Mesothelial cell of epicardium (in vitro differentiated cells): ENCODE results near the gene DCUN1D5. TPM values are rescaled to one million over a fixed set of nuclear protein-coding genes. Genes with fewer than 3 reads are reported as not detected.

ENCODE experiments used
- DNase-seq, 2 experiments: peaks; one replicate each; pipeline ENCODE4 v3.0.0; 2021; ENCODE audit warnings: low spot score in 2 of 2; ENCODE audit not compliant: unreplicated experiment in 2 of 2
- H3K27ac Mint-ChIP-seq: 2 replicates; pipeline ENCODE4 v1.8.0; 2021; ENCODE audit warnings: mixed read lengths
- H3K27me3 Mint-ChIP-seq: 2 replicates; pipeline ENCODE4 v1.8.0; 2021; ENCODE audit warnings: low read depth, mixed read lengths
- H3K36me3 Mint-ChIP-seq: 2 replicates; pipeline ENCODE4 v1.8.0; 2021; ENCODE audit warnings: mixed read lengths
- H3K4me1 Mint-ChIP-seq: 2 replicates; pipeline ENCODE4 v1.8.0; 2021; ENCODE audit warnings: mixed read lengths
- H3K4me3 Mint-ChIP-seq: 2 replicates; pipeline ENCODE4 v1.8.0; 2021; ENCODE audit warnings: mild to moderate bottlenecking, moderate library complexity, mixed read lengths
- H3K9me3 Mint-ChIP-seq: 2 replicates; pipeline ENCODE4 v1.8.0; 2021; ENCODE audit warnings: mixed read lengths
- total RNA-seq: library from RNA; stranded (reverse); gene quantifications from 3 replicates; pipeline ENCODE4 v1.2.1, GENCODE V29; 2021
- TF ChIP-seq, protein P1 (sequence below): fragments of 200-600 bp; sonication (generic); IDR thresholded peaks from one replicate; pipeline ENCODE4 v1.5.0; 2021; ENCODE audit warnings: antibody characterized with exemption; ENCODE audit not compliant: unreplicated experiment

Gene DCUN1D5
- total RNA-seq, 1 donor from 2014 or later, result 33.2 TPM

DNA sequence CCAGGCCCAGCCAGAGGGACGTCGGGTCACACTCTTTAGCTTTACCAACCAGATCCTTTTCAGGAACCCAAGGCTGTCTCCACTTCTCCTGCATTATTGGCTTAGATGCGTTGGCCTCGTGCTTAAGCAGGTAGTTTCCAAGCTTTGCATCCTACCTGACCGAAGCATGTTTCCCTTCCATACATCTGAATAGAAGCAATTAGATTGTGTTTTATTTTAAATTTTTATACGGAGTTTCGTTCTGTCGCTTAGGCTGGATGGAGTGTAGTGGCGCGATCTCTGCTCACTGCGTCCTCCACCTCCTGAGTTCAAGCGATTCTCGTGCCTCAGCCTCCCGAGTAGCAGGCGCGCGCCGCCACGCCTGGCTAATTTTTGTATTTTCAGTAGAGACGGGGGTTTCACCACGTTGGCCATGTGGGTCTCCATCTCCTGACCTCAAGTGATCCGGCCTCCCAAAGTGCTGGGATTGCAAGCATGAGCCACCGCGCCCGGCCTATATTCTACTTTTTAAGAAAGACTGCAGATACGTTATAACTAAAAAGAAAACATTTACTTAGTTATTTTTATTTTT is 17.9 kb upstream of the DCUN1D5 start:
- Mint-ChIP-seq H3K4me1 (peaks cover 19% of the 10 kb centered on the region), H3K36me3 (peaks cover 12% of the 10 kb centered on the region), H3K4me3 (peak overlapping the region; percentile 96), H3K27ac (peak overlapping the region; percentile 99), H3K27me3 (no peaks in the 10 kb centered on the region), H3K9me3 (peaks cover 10% of the 10 kb centered on the region)
- DNase-seq, result no peak
- TF ChIP-seq, protein P1, sequence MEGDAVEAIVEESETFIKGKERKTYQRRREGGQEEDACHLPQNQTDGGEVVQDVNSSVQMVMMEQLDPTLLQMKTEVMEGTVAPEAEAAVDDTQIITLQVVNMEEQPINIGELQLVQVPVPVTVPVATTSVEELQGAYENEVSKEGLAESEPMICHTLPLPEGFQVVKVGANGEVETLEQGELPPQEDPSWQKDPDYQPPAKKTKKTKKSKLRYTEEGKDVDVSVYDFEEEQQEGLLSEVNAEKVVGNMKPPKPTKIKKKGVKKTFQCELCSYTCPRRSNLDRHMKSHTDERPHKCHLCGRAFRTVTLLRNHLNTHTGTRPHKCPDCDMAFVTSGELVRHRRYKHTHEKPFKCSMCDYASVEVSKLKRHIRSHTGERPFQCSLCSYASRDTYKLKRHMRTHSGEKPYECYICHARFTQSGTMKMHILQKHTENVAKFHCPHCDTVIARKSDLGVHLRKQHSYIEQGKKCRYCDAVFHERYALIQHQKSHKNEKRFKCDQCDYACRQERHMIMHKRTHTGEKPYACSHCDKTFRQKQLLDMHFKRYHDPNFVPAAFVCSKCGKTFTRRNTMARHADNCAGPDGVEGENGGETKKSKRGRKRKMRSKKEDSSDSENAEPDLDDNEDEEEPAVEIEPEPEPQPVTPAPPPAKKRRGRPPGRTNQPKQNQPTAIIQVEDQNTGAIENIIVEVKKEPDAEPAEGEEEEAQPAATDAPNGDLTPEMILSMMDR, result no peak

DNA sequence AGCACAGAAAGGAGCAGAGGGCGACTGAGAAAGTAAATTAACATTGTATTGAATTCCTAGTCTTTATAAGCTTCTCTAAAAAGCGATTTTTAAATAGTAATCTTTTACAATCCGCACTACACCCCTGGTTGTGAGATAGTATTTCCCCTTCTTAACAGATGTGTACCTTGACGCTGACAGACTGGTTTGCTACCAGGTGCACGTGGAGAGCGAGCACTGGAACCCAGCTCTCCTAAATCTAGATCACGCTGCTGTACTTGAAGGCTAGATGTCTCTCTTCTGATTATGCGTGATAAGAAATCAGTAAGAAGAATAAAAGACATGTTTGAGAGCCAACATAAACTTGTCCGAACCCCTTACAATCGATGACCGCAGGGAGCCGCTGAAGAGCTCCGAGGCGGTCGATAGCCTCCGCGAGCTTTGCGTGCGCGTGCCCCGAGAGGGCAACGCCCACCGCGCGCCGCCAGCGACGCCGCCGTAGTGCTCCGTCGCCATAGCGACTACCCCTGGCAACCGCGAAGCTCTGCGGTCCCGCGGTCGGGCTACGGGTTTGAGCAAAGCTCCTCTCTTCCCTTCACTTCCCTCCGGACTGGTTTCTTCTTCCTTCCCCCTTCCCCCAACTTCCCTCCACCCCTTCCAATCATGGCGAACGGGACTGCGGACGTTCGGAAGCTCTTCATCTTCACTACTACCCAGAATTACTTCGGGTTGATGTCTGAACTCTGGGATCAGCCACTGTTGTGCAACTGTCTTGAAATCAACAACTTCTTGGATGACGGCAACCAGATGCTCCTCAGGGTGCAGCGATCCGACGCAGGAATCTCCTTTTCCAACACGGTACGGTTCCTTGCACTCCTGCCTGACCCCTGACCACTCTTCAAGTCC is 17.2 kb upstream of the DCUN1D5 start, which contains the start of gene DYNC2H1:
DYNC2H1 (plus strand) TSS at position 494 of the 885 bp plus-strand sequence; CDS start at position 643, 149 bp downstream.
- H3K27me3 Mint-ChIP-seq, result no peaks in the 10 kb centered on the region
- H3K4me3 Mint-ChIP-seq, result peak within 1 kb of the TSS; percentile 96
- H3K9me3 Mint-ChIP-seq, result peaks cover 2% of the 10 kb centered on the region
- DNase-seq, result peak; percentile 80 to 87
- peaks cover 19% of the 10 kb centered on the region for H3K4me1 Mint-ChIP-seq
- TF ChIP-seq, protein P1, result peak; percentile 21
- peak within 1 kb of the TSS; percentile 99 for H3K27ac Mint-ChIP-seq
- H3K36me3 Mint-ChIP-seq, result peaks cover 5% of the 10 kb centered on the region

DNA sequence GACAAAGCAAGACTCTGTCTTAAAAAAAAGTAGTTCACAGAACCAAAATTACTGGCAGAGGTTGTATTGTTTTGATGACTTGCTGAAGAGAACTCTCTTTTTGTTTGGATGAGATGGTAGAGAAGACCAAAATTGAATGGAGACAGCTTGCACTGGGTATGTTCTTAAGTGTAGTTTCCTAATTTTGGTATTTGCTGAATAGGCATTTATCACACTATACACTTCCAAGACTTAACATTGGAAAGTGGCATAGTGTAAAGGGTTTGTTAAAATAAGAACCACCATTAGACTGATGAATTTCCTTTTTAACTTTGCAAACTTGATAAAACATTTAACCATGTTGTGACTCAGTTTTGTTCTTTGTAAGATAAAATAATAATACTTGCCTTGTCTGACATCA is 5.3 kb upstream of the DCUN1D5 start:
- TF ChIP-seq, protein P1, result no peak
- no peaks in the 10 kb centered on the region for H3K36me3 Mint-ChIP-seq
- H3K9me3 Mint-ChIP-seq, result no peaks in the 10 kb centered on the region
- H3K27me3 Mint-ChIP-seq, result peaks cover 25% of the 10 kb centered on the region
- no peak for DNase-seq
- H3K4me1 Mint-ChIP-seq, result peaks cover 6% of the 10 kb centered on the region
- H3K27ac Mint-ChIP-seq, result no peak overlapping the region
- H3K4me3 Mint-ChIP-seq, result no peak overlapping the region

DNA sequence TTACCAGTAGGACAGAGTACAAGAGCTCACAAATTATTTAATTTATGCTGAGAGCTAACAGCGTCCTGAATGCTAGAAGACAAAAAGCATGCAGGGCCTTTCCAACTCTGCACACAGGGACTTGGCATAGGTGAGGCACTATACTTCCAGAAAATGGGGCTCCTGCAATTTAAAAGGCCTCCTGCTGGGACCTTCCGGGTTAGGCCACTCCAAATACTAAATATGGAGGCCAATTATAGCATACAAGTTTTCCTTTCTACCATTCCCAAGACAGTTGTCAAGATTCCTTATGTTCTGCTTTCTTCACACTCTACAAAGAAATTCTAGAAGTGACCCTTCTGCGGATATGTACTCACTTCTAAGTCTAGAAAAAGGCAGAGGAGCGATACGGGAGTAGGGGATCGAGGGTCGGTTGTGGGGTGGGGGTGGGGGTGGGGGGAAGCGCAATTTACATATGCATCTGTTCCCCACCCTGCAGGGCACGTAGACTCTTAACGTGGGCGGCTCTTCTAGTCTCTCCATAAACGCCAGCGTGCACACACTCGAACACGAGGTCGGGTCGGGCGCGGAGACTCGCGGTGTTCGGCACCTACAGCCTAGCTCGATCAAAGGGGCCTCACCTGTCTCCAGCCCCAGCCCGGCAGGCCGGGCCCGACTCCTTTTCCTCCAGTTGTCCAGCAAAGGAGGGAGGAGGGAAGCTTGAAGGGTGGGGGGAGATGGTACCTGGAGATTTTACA is 728 bp downstream of the DCUN1D5 start:
- Mint-ChIP-seq H3K27me3 (peaks cover 22% of the 10 kb centered on the region), H3K9me3 (no peaks in the 10 kb centered on the region), H3K36me3 (no peaks in the 10 kb centered on the region), H3K4me1 (peaks cover 32% of the 10 kb centered on the region), H3K4me3 (peak overlapping the region; percentile 83), H3K27ac (peak overlapping the region; percentile 97)
- TF ChIP-seq, protein P1, result no peak
- peak in 1 of 2 experiments; percentile 53 for DNase-seq

DNA sequence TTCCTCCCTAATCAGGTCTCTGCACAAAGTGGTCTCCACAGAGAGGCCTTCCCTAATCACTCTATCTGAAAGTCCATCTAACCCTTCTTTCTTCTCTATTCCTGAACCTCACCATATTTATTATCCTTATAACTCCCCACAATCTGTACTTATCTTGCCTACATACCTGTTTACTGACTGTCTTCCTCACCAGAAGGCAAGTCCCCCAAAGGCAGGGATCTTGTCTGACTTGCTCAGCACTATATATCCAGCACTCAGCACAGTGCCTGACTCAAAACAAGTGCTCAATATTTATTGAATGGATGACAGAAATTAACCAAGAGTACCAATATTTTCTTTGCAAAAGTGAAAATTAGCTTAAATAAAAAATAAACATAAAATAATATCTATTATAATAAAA is 5.5 kb downstream of the DCUN1D5 start:
- H3K27me3 Mint-ChIP-seq, result no peaks in the 10 kb centered on the region
- no peak overlapping the region for H3K4me3 Mint-ChIP-seq
- peaks cover 3% of the 10 kb centered on the region for H3K36me3 Mint-ChIP-seq
- no peaks in the 10 kb centered on the region for H3K9me3 Mint-ChIP-seq
- no peak for DNase-seq
- H3K27ac Mint-ChIP-seq, result peak overlapping the region; percentile 26
- TF ChIP-seq, protein P1, result no peak
- H3K4me1 Mint-ChIP-seq, result peaks cover 28% of the 10 kb centered on the region
